Uterus (tissue), 4 donors: ENCODE results near the gene WAC. TPM values are rescaled to one million over a fixed set of nuclear protein-coding genes. Genes with fewer than 3 reads are reported as not detected.

Source experiments
- DNase-seq, 2 donors: peaks; one replicate each; pipeline ENCODE4 v3.0.0-alpha.2; 2019 to 2020
- H3K27ac ChIP-seq, 2 donors: fragments of 200-600 bp; sonication (generic); 1 replicate in 1 of 2; 2 replicates in 1 of 2; pipeline ENCODE4 v1.5.1; 2016 to 2018
- H3K27me3 ChIP-seq, 2 donors: fragments of 200-600 bp; sonication (generic); one replicate each; pipeline ENCODE4 v1.5.1; 2018 to 2019; ENCODE audit warnings: control low read depth in 1 of 2
- H3K36me3 ChIP-seq, 2 donors: fragments of 200-600 bp; sonication (generic); one replicate each; pipeline ENCODE4 v1.5.1; 2019; ENCODE audit warnings: control low read depth in 1 of 2
- H3K4me1 ChIP-seq, 2 donors: fragments of 200-600 bp; sonication (generic); one replicate each; pipeline ENCODE4 v1.5.1; 2018 to 2019; ENCODE audit warnings: control low read depth in 1 of 2
- H3K4me3 ChIP-seq, 2 donors: fragments of 200-600 bp; sonication (generic); 1 replicate in 1 of 2; 2 replicates in 1 of 2; pipeline ENCODE4 v1.5.1; 2018 to 2019; ENCODE audit warnings: mild to moderate bottlenecking in 1 of 2
- H3K9me3 ChIP-seq, 2 donors: fragments of 200-600 bp; sonication (generic); one replicate each; pipeline ENCODE4 v1.5.1; 2019; ENCODE audit warnings: control low read depth in 1 of 2
- POLR2A ChIP-seq, 2 donors: fragments of 450-650 bp; IDR thresholded peaks; one replicate each; pipeline ENCODE4 v1.6.1; 2016; ENCODE audit warnings: antibody characterized with exemption in 2 of 2, mild to moderate bottlenecking in 1 of 2, moderate library complexity in 1 of 2
- intact Hi-C: fragments of 100-400 bp; cut with DNase I; formaldehyde crosslinking; loops from one replicate; pipeline ENCODE4 v1.15.1; 2023; ENCODE audit warnings: low total_unique reads
- total RNA-seq, 4 donors: library from RNA; depleted of rRNA in 3 of 4; stranded (reverse); fragments of >200 nt in 3 of 4; gene quantifications; one replicate each; pipeline versions ENCODE4 v1.1.0 to v1.2.4, GENCODE V29; 2014 to 2023
- TF ChIP-seq, protein P1 (sequence below), 4 experiments: fragments of 200-600 bp in 2 of 4; fragments of 450-650 bp in 2 of 4; sonication (generic) in 2 of 4; IDR thresholded peaks; one replicate each; pipeline ENCODE4 v1.5.1; 2016 to 2019; ENCODE audit warnings: antibody characterized with exemption in 4 of 4, mild to moderate bottlenecking in 2 of 4, moderate library complexity in 1 of 4
- donor health status: DM: yes; HTN: yes; CAD: no.

The WAC gene
- total RNA-seq, 4 donors from 2014 or later, result 54.4 to 175 (median 90.4) TPM

DNA sequence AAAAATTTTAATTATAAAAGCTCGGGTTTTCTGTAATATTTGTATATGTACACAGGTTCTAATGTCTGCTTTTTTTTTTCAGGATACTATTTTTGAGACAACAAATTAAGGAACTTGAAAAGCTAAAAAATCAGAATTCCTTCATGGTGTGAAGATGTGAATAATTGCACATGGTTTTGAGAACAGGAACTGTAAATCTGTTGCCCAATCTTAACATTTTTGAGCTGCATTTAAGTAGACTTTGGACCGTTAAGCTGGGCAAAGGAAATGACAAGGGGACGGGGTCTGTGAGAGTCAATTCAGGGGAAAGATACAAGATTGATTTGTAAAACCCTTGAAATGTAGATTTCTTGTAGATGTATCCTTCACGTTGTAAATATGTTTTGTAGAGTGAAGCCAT is 86.5 kb downstream of the WAC start:
- intact Hi-C loops, result no loop called here
- no peaks in the 10 kb centered on the region for H3K27me3 ChIP-seq
- TF ChIP-seq, protein P1, sequence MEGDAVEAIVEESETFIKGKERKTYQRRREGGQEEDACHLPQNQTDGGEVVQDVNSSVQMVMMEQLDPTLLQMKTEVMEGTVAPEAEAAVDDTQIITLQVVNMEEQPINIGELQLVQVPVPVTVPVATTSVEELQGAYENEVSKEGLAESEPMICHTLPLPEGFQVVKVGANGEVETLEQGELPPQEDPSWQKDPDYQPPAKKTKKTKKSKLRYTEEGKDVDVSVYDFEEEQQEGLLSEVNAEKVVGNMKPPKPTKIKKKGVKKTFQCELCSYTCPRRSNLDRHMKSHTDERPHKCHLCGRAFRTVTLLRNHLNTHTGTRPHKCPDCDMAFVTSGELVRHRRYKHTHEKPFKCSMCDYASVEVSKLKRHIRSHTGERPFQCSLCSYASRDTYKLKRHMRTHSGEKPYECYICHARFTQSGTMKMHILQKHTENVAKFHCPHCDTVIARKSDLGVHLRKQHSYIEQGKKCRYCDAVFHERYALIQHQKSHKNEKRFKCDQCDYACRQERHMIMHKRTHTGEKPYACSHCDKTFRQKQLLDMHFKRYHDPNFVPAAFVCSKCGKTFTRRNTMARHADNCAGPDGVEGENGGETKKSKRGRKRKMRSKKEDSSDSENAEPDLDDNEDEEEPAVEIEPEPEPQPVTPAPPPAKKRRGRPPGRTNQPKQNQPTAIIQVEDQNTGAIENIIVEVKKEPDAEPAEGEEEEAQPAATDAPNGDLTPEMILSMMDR (IDR thresholded peaks at IDR 0.05), result no peak
- no peak for TF ChIP-seq POLR2A (IDR thresholded peaks at IDR 0.05)
- no peaks in the 10 kb centered on the region for H3K4me1 ChIP-seq
- DNase-seq, result no peak
- H3K36me3 ChIP-seq, result no peaks in the 10 kb centered on the region
- no peaks in the 10 kb centered on the region for H3K9me3 ChIP-seq
- H3K27ac ChIP-seq, result no peak overlapping the region
- H3K4me3 ChIP-seq, result no peak overlapping the region

DNA sequence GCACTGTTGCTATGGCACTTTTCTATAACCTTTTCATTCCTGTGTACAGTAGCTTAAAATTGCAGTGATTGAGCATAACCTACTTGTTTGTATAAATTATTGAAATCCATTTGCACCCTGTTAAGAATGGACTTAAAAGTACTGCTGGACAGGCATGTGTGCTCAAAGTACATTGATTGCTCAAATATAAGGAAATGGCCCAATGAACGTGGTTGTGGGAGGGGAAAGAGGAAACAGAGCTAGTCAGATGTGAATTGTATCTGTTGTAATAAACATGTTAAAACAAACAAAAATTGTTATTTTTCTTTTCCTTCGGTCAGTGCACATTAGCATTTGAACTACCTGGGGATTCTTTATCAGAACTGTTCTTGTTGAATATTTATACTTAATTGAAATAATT is 87.3 kb downstream of the WAC start:
- TF ChIP-seq POLR2A (IDR thresholded peaks at IDR 0.05), result no peak
- TF ChIP-seq, protein P1 (IDR thresholded peaks at IDR 0.05), result no peak
- intact Hi-C loops, result no loop called here
- DNase-seq, result no peak
- Histone ChIP-seq H3K4me3 (no peak overlapping the region), H3K27me3 (no peaks in the 10 kb centered on the region), H3K4me1 (no peaks in the 10 kb centered on the region), H3K27ac (no peak overlapping the region), H3K9me3 (no peaks in the 10 kb centered on the region), H3K36me3 (no peaks in the 10 kb centered on the region)

DNA sequence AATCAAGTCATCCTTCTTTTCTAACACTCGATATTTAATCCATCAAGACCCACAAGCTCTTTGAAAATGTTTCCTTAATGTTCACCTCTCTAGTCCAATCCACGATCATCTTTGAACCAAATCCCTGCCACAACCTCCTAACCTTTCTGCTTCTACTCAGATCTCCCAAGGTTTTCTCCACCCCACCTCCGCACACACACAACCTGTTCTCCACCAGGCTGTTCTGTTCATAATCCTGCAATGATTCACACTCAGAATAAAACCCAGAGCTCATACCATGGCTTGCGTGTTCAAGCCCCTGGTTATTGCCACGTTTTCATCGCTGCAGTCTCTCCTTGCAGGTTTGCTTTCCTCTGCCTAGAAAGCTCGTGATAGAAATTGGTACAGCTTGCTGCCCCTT is 90.6 kb downstream of the WAC start:
- Histone ChIP-seq H3K27me3 (no peaks in the 10 kb centered on the region), H3K36me3 (no peaks in the 10 kb centered on the region), H3K9me3 (no peaks in the 10 kb centered on the region), H3K4me1 (no peaks in the 10 kb centered on the region), H3K4me3 (no peak overlapping the region), H3K27ac (no peak overlapping the region)
- intact Hi-C loops, result no loop called here
- TF ChIP-seq, protein P1 (IDR thresholded peaks at IDR 0.05), result no peak
- no peak for TF ChIP-seq POLR2A (IDR thresholded peaks at IDR 0.05)
- DNase-seq, result no peak

DNA sequence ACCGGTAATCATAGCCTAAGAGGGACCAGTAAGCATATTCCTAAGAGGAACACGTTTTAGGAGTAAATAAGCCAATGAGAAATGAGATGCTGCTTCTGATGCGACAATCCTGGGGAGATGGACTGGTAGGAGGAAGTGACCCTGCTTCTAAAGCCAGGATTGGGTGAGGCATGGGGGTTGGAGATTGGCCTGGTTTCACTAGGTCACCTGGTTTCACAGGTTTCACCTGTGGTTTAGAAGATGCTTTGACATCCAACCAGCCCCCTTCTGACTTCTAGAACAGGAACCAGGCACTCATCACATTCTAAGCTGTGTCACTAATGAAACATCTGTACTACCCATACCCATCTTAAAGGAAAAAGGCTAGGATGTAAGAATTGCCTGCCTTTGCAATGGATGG is 91.4 kb downstream of the WAC start:
- intact Hi-C loops, result no loop called here
- DNase-seq, result no peak
- H3K27me3 ChIP-seq, result no peaks in the 10 kb centered on the region
- H3K4me1 ChIP-seq, result no peaks in the 10 kb centered on the region
- H3K36me3 ChIP-seq, result no peaks in the 10 kb centered on the region
- no peak overlapping the region for H3K27ac ChIP-seq
- no peaks in the 10 kb centered on the region for H3K9me3 ChIP-seq
- no peak overlapping the region for H3K4me3 ChIP-seq
- TF ChIP-seq, protein P1 (IDR thresholded peaks at IDR 0.05), result no peak
- no peak for TF ChIP-seq POLR2A (IDR thresholded peaks at IDR 0.05)

DNA sequence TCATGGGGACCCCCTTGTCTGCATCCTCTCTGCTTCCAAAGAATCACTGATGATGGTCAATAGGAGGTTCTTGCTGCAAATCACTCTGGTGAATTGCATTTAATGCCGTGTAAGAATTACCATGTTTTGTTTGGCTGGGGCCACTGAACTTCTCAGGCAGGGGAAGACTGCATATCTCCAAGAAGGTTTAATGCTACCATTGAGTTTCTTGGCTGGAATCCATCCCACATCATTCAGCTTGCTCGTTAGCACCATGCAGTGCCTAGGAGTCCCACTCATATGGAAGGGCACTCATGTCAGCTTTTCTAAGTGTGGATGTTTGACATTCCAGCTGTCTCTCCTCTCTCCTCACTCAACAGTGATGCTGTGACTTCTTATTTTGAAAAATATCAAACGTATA is 94.2 kb downstream of the WAC start:
- H3K27me3 ChIP-seq, result no peaks in the 10 kb centered on the region
- DNase-seq, result no peak
- no peaks in the 10 kb centered on the region for H3K9me3 ChIP-seq
- H3K4me1 ChIP-seq, result no peaks in the 10 kb centered on the region
- H3K4me3 ChIP-seq, result no peak overlapping the region
- no peaks in the 10 kb centered on the region for H3K36me3 ChIP-seq
- TF ChIP-seq, protein P1 (IDR thresholded peaks at IDR 0.05), result no peak
- TF ChIP-seq POLR2A (IDR thresholded peaks at IDR 0.05), result no peak
- intact Hi-C loops, result no loop called here
- H3K27ac ChIP-seq, result no peak overlapping the region
